VCaP (cell line): Measurements from ENCODE around the gene CELF1.

Experiments used
- H3K27ac ChIP-seq: fragments of 450-650 bp; 2 replicates; pipeline ENCODE4 v1.5.1; 2017
- CTCF ChIP-seq: fragments of 450-650 bp; conservative IDR thresholded peaks from 2 replicates; pipeline ENCODE4 v1.5.1; 2017; ENCODE audit warnings: mild to moderate bottlenecking, moderate library complexity

Gene CELF1

GRCh38 chr11:47552566-47553405, at the start of gene CELF1:
Gene CELF1 (minus strand): TSS chr11:47553132. CDS start chr11:47499523, 53,609 bp downstream.
- TF ChIP-seq CTCF, result peak; percentile 92
- peak within 1 kb of the TSS; percentile 87 for H3K27ac ChIP-seq

- no peak for TF ChIP-seq CTCF
- no peak overlapping the region for H3K27ac ChIP-seq
Measured at GRCh38 chr11:47599902-47600301, 47.0 kb upstream of the CELF1 start.

GRCh38 chr11:47595967-47596366, 43.0 kb upstream of the CELF1 start:
- TF ChIP-seq CTCF, result no peak
- no peak overlapping the region for H3K27ac ChIP-seq

- no peak for TF ChIP-seq CTCF
- no peak overlapping the region for H3K27ac ChIP-seq
Measured at GRCh38 chr11:47595029-47595428, 42.1 kb upstream of the CELF1 start.

GRCh38 chr11:47593934-47594855, 41.3 kb upstream of the CELF1 start, which contains the start of gene C1QTNF4:
Gene C1QTNF4 (minus strand): TSS chr11:47594411. CDS start chr11:47590810, 3,601 bp downstream.
- H3K27ac ChIP-seq, result no peak within 1 kb of the TSS
- TF ChIP-seq CTCF, result no peak

- no peak for TF ChIP-seq CTCF
- H3K27ac ChIP-seq, result no peak overlapping the region
Measured at GRCh38 chr11:47593492-47593933, 40.6 kb upstream of the CELF1 start.

- TF ChIP-seq CTCF, result no peak
- H3K27ac ChIP-seq, result no peak overlapping the region
Measured at GRCh38 chr11:47592970-47593369, 40.0 kb upstream of the CELF1 start.
